ENCODE data around the gene STK38.

DNA sequence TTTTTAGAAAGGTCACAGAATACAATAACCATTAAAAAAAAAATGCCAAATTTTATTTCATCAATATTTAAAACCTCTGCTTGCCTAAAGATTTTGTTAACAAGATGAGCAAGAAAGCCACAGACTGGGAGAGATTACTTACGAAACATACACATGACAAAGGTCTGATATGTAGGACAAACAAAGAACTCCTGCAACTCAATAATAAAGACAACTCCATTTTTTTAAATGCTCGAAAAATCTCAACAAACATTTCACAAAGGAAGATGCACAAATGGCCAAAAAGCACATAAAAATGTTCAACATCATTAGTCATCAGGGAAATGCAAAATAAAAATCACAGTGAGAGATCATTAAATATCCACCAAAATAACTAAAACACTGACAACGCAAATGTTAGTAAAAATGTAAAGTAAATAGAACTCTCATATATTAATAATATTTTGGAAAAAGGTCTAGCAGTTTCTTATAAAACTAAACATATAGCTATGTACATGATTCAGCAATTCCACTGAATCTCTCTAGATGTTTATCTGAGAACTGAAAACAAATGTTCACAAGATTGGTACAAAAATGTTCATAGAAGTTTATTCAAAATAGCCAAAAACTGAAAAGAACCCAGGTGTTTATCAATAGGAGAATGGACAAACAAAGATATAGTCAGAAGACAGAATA lies 10.3 kb downstream of the STK38 start:
- TF ChIP-seq, protein P1, sequence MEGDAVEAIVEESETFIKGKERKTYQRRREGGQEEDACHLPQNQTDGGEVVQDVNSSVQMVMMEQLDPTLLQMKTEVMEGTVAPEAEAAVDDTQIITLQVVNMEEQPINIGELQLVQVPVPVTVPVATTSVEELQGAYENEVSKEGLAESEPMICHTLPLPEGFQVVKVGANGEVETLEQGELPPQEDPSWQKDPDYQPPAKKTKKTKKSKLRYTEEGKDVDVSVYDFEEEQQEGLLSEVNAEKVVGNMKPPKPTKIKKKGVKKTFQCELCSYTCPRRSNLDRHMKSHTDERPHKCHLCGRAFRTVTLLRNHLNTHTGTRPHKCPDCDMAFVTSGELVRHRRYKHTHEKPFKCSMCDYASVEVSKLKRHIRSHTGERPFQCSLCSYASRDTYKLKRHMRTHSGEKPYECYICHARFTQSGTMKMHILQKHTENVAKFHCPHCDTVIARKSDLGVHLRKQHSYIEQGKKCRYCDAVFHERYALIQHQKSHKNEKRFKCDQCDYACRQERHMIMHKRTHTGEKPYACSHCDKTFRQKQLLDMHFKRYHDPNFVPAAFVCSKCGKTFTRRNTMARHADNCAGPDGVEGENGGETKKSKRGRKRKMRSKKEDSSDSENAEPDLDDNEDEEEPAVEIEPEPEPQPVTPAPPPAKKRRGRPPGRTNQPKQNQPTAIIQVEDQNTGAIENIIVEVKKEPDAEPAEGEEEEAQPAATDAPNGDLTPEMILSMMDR (IDR thresholded peaks at IDR 0.05): no peak
- TF ChIP-seq POLR2A (IDR thresholded peaks at IDR 0.05): no peak
